Activated CD4-positive, alpha-beta T cell treated with anti-CD3 and anti-CD28 coated beads, Interleukin-2, amount 10 ng/mL, durations not matched to agents 7 days and 5 days (primary cell): ENCODE data around the gene ZZZ3. TPM values are rescaled to one million over a fixed set of nuclear protein-coding genes. Genes with fewer than 3 reads are reported as not detected.
"Not testable (repeated sequence)": the region's sequence is repeated elsewhere in the genome, so short reads cannot be mapped to it uniquely, and the experiment has no call there.

Experiments used
- CTCF ChIA-PET: fragments of 350-600 bp; sonication (Branson Sonifier 250); formaldehyde crosslinking; loops from one replicate; lab custom pipeline; 2021; ENCODE audit warnings: antibody characterized with exemption; lab: Charles Lee
- POLR2A ChIA-PET: fragments of 350-600 bp; sonication (Branson Sonifier 250); formaldehyde crosslinking; loops from one replicate; lab custom pipeline; 2021; ENCODE audit warnings: antibody characterized with exemption; lab: Charles Lee
- DNase-seq: peaks from one replicate; pipeline ENCODE4 v3.0.0-alpha.2; 2020
- H3K27ac Mint-ChIP-seq: one replicate; pipeline ENCODE4 v1.8.0; 2021; ENCODE audit warnings: mild to moderate bottlenecking, moderate library complexity, mixed read lengths
- H3K27me3 Mint-ChIP-seq: one replicate; pipeline ENCODE4 v1.8.0; 2021; ENCODE audit warnings: mixed read lengths
- H3K36me3 Mint-ChIP-seq: one replicate; pipeline ENCODE4 v1.8.0; 2021; ENCODE audit warnings: low read depth, mixed read lengths
- H3K4me1 Mint-ChIP-seq: one replicate; pipeline ENCODE4 v1.8.0; 2021; ENCODE audit warnings: mixed read lengths
- H3K4me3 Mint-ChIP-seq: one replicate; pipeline ENCODE4 v1.8.0; 2021; ENCODE audit warnings: mild to moderate bottlenecking, moderate library complexity, mixed read lengths
- H3K9me3 Mint-ChIP-seq: one replicate; pipeline ENCODE4 v1.8.0; 2021; ENCODE audit warnings: mixed read lengths
- total RNA-seq, 2 experiments: library from RNA; stranded (reverse); gene quantifications; one replicate each; pipeline ENCODE4 v1.2.3, GENCODE V29; 2021

The ZZZ3 gene
- total RNA-seq: 10 to 100 TPM; 34.2 to 39.5 TPM

DNA sequence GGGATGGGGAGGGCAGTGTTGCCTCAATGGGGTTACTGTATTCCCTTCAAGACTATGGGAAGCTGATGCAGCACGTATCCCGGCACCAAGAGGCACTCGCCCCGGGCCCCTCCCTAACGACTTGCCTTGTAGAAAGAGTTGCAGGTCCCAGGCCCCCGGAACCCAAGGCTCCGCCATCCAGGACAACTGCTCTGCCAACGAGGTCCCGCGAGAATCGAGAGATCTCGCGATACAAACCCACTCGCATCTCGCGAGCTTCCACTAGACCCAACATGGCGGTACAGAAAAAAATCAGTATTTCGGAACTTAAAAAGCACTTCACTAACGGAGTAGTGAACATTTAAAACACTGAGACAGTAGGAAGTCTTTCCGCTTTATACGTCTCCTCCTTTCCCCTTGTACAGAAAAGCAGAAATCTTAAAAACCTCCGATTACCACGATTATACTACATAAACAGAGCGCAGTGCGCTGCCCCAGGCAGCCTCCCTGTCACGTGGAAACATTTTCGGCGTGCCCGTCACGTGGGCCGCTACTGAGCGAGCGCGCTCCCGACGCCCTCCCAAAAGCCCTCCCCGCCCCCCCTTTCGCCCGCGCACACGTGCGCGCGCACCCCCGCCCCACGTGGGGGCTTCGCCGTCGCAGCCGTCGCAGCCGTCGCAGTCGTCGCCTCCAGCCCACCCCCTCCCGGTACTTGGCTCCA is at the start of gene ZZZ3:
Gene ZZZ3 (minus strand): TSS at position 199 of the 700 bp plus-strand sequence. CDS start 49,304 bp downstream, outside the sequence.
- peak; percentile 95 for DNase-seq
- H3K9me3 Mint-ChIP-seq: no peaks in the 10 kb centered on the region
- H3K36me3 Mint-ChIP-seq: peaks cover 6% of the 10 kb centered on the region
- ChIA-PET CTCF (interaction anchor here (0.6 to 1.9 kb wide), 16 partner anchors 9 to 432 kb away, joined by 3 to 11 read pairs (median 4); partner anchors contain the start of genes DNAJB4 and MIGA1), POLR2A (interaction anchor here (0.6 kb wide), 1 partner anchor 244 kb away, joined by 3 read pairs; no protein-coding TSS in a partner anchor)
- peak within 1 kb of the TSS; percentile 95 for H3K27ac Mint-ChIP-seq
- H3K4me3 Mint-ChIP-seq: peak within 1 kb of the TSS; percentile 95
- H3K27me3 Mint-ChIP-seq: no peaks in the 10 kb centered on the region
- peaks cover 35% of the 10 kb centered on the region for H3K4me1 Mint-ChIP-seq

DNA sequence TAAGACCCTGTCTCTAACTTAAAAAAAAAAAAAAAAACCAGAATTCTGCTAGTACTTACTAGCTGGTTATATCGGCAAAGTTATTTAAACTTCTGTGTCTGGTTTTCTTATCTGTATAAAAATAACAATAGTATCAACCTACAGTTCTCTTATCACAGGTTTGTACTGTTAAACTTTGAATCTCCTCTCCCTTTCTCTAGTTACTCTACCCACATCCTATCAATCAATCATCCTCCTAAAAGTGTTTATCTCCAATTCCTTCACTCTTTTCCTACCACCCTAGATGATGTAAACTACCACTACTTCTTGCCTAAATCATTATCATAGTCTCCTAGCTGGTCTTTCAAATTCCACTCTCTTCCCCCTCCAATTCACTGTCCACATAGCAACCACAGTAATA is 49.6 kb upstream of the ZZZ3 start:
- Mint-ChIP-seq H3K27me3 (no peaks in the 10 kb centered on the region), H3K4me1 (no peaks in the 10 kb centered on the region), H3K9me3 (no peaks in the 10 kb centered on the region), H3K36me3 (peaks cover 35% of the 10 kb centered on the region), H3K27ac (no peak overlapping the region), H3K4me3 (no peak overlapping the region)
- DNase-seq: no peak
- ChIA-PET POLR2A (no interaction called here), CTCF (interaction anchor here (0.6 to 1.4 kb wide), 2 partner anchors 39 to 353 kb away, joined by 3 to 4 read pairs; no protein-coding TSS in a partner anchor)

DNA sequence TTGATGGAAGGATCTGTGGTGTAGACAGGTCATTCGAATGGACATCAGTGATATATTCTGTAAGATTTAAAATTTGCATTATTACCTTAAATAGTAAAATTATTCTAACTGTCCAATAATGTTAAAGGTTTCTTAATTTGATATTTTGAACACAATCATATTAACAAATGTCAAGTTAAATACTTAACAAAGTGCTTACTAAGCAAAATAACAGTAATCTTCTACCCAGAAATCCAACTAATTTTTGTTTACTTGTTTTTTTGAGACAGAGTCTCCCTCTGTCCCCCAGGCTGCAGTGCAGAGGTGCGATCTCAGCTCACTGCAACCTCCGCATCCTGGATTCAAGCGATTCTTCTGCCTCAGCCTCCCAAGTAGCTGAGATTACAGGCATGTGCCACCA is 43.2 kb upstream of the ZZZ3 start:
- CTCF ChIA-PET: interaction anchor here (0.6 kb wide), 1 partner anchor 14 kb away, joined by 5 read pairs; no protein-coding TSS in a partner anchor
- Mint-ChIP-seq H3K9me3 (no peaks in the 10 kb centered on the region), H3K36me3 (peaks cover 53% of the 10 kb centered on the region), H3K27ac (no peak overlapping the region), H3K27me3 (no peaks in the 10 kb centered on the region), H3K4me3 (no peak overlapping the region), H3K4me1 (no peaks in the 10 kb centered on the region)
- POLR2A ChIA-PET: no interaction called here
- no peak for DNase-seq

DNA sequence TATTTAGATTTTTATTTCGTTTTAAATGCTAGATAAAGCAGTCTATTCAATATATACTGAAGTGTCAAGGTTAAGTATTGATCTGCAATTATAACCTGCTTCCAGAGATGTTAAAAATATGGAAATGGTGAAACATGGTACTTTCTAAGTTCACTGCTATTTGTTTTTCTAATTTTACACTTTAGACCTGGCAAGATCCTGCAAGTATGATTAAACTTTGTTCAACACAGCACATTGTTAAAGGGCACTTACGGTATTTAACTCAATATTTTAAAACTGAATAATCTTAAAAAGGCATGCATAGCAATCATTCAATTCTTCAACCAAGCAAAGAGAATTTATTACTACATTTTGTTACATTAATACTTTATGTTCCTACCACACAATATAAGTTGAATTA is 35.7 kb upstream of the ZZZ3 start:
- POLR2A ChIA-PET: no interaction called here
- Mint-ChIP-seq H3K4me1 (no peaks in the 10 kb centered on the region), H3K27ac (no peak overlapping the region), H3K36me3 (peaks cover 49% of the 10 kb centered on the region), H3K4me3 (no peak overlapping the region), H3K9me3 (no peaks in the 10 kb centered on the region), H3K27me3 (no peaks in the 10 kb centered on the region)
- CTCF ChIA-PET: no interaction called here
- no peak for DNase-seq

DNA sequence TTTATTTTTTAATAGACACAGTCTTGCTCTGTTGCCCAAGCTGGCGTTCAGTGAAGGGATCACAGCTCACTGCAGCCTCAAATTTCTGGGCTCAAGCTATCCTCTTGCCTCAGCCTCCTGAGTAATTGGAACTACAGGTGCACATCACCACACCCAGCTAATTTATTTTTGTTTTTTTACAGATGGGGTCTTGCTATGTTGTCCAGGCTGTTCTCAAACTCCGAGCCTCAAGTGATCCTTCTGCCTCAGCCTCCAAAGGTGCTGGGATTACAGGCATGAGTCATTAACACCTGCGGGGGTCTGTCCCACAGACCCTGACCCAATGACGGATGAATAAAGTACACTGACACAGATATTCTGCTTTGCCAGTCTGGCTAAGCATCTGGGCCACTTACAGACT is 33.6 kb upstream of the ZZZ3 start:
- H3K27me3 Mint-ChIP-seq: no peaks in the 10 kb centered on the region
- no peaks in the 10 kb centered on the region for H3K9me3 Mint-ChIP-seq
- POLR2A ChIA-PET: no interaction called here

DNA sequence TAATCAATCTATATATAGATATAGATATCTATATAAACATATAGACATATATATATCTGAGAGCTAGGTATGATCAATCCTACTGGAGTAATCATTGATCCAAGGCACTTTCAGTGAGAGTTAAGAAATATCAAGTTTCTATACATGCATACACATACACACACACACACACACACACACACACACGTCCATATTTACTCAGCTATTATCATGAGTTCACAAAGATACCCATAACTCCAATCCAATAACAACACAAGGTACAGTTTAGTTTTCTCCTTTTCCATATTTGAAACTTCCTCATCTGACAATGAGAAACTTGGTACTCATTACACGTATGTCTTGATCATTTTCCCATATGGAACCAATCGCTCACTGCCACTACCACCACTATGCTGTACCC is 27.3 kb upstream of the ZZZ3 start:
- Mint-ChIP-seq H3K4me1 (peaks cover 2% of the 10 kb centered on the region), H3K9me3 (no peaks in the 10 kb centered on the region), H3K36me3 (peaks cover 54% of the 10 kb centered on the region), H3K27me3 (no peaks in the 10 kb centered on the region), H3K27ac (no peak overlapping the region), H3K4me3 (no peak overlapping the region)
- CTCF ChIA-PET: no interaction called here
- no peak for DNase-seq
- POLR2A ChIA-PET: no interaction called here

More for the DNA sequence above, 33.6 kb upstream of the ZZZ3 start:
- Mint-ChIP-seq H3K27ac (no peak overlapping the region), H3K4me3 (no peak overlapping the region), H3K4me1 (no peaks in the 10 kb centered on the region), H3K36me3 (peaks cover 41% of the 10 kb centered on the region)
- CTCF ChIA-PET: interaction anchor here (2.0 kb wide), 1 partner anchor 33 kb away, joined by 7 read pairs; no protein-coding TSS in a partner anchor
- DNase-seq: no peak

DNA sequence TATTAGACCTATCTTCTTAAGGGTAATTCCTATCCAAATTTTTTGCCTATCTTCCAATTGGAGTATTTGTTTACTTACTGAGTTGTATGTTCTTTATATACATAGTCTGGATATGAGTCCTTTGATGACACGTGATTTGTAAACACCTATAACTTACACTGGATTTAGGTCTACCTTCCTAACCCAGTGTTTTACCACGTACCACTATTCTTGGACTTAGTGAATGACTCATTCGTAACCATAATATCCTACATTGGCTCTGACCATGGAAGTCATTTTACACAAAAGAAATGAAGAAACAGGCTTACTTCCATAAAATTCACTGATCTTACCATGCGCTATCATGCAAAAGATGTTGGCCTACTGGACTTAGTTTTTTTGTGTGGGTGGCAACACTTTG is 23.9 kb upstream of the ZZZ3 start:
- Mint-ChIP-seq H3K27ac (no peak overlapping the region), H3K4me1 (peaks cover 2% of the 10 kb centered on the region), H3K9me3 (no peaks in the 10 kb centered on the region), H3K27me3 (no peaks in the 10 kb centered on the region), H3K4me3 (no peak overlapping the region), H3K36me3 (peaks cover 39% of the 10 kb centered on the region)
- ChIA-PET POLR2A (no interaction called here), CTCF (interaction anchor here (0.7 kb wide), 1 partner anchor 302 kb away, joined by 3 read pairs; no protein-coding TSS in a partner anchor)
- DNase-seq: no peak

DNA sequence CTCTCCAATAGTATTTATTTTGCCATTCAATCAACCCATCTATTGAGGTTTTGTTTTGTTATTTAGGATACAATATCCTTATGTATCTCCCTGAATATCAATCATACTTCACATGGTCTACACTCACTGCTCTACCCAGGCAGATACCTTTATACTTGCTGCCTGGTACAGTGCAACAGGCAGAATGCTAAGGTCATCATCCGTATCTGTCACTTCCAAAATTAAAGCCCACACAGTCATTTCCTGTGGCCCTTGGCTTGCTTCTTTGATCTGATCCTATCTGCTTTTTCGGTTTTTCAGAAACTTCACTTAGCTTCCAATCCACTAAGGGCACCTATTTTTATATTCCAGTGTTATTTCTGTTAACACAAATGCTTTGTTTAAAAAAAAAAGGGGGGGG is 22.3 kb upstream of the ZZZ3 start:
- POLR2A ChIA-PET: no interaction called here
- CTCF ChIA-PET: interaction anchor here (0.7 kb wide), 1 partner anchor 1508 kb away, joined by 3 read pairs; no protein-coding TSS in a partner anchor
- Mint-ChIP-seq H3K27ac (no peak overlapping the region), H3K4me3 (no peak overlapping the region), H3K27me3 (no peaks in the 10 kb centered on the region), H3K9me3 (peaks cover 1% of the 10 kb centered on the region), H3K36me3 (peaks cover 30% of the 10 kb centered on the region), H3K4me1 (peaks cover 2% of the 10 kb centered on the region)
- DNase-seq: no peak

DNA sequence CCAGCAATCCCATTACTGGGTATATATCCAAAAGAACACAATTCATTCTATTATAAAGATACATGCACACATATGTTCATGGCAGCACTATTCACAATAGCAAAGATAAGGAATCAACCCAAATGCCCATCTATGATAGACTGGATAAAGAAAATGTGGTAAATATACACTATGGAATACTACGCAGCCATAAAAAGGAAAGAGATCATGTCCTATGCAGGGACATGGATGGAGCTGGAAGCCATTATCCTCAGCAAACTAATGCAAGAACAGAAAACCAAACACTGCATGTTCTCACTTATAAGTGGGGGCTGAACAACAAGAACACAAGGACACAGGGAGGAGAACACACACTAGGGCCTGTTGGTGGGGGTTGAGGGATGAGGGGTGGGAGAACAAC is 17.2 kb upstream of the ZZZ3 start:
- POLR2A ChIA-PET, H3K27ac Mint-ChIP-seq, H3K4me1 Mint-ChIP-seq, H3K4me3 Mint-ChIP-seq, DNase-seq, H3K9me3 Mint-ChIP-seq, H3K27me3 Mint-ChIP-seq: not testable (repeated sequence)
- CTCF ChIA-PET: interaction anchor here (1.1 to 1.8 kb wide), 2 partner anchors 17 to 414 kb away, joined by 3 to 4 read pairs; no protein-coding TSS in a partner anchor
- H3K36me3 Mint-ChIP-seq: peaks cover 17% of the 10 kb centered on the region

DNA sequence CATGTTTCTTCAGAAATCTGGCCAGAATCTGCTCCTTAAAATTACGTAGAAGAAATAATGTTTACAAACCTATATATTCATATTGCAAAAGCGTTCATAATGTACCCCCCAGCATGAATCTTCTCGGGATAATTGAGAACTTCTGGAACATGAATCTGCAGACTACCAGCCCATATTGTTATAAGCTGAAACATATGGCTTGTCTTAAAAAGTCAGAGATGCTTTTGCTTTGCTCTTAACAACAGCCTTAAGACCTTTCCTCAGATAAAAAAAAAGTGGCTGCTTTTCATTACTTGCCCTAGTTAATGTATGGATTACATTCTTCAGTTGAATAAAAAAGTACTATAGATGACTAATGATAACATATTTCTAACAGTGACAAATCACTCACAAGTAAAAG is 15.0 kb upstream of the ZZZ3 start:
- ChIA-PET POLR2A (no interaction called here), CTCF (interaction anchor here (1.5 kb wide), 1 partner anchor 14 kb away, joined by 3 read pairs; no protein-coding TSS in a partner anchor)
- Mint-ChIP-seq H3K4me1 (no peaks in the 10 kb centered on the region), H3K27me3 (no peaks in the 10 kb centered on the region), H3K9me3 (peaks cover 4% of the 10 kb centered on the region), H3K27ac (no peak overlapping the region), H3K36me3 (peaks cover 27% of the 10 kb centered on the region), H3K4me3 (no peak overlapping the region)
- no peak for DNase-seq

DNA sequence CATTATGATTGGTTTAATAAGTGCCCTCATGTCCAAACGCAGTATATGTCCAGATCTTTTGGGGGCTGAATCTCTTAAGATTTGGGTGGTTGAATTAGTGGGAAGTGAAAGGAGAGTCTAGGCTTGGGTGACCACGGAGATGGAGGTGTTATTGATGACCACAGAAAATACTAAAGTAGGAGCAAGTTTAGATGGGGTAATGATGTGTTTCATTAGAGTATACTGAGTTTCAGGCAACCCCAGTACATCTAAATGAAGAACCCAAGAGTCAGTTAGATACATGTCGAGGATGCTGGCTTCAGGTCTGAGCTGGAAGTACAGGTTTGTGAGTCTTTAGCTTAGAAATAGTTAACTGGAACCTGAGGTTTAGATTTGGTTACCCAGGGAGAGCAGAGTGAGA is 6.5 kb upstream of the ZZZ3 start:
- Mint-ChIP-seq H3K27ac (no peak overlapping the region), H3K27me3 (no peaks in the 10 kb centered on the region), H3K36me3 (peaks cover 21% of the 10 kb centered on the region), H3K9me3 (no peaks in the 10 kb centered on the region), H3K4me1 (peaks cover 10% of the 10 kb centered on the region), H3K4me3 (no peak overlapping the region)
- no peak for DNase-seq
- ChIA-PET CTCF (no interaction called here), POLR2A (no interaction called here)

DNA sequence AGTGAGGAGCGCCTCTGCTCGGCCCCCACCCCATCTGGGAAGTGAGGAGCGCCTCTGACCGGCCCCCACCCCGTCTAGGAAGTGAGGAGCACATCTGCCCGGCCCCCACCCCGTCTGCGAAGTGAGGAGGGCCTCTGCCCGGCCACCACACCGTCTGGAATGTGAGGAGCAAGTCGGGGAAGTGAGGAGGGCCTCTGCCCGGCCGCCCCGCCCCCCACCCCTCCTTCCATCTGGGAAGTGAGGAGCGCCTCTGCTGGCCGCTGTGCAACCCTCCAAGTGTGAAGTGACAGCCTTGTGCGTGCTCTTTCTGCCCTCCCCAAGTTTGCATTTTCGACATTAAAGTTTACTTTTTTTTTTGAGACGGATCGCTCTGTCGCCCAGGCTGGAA is 5.1 kb upstream of the ZZZ3 start:
- DNase-seq: no peak
- H3K4me1 Mint-ChIP-seq: peaks cover 15% of the 10 kb centered on the region
- POLR2A ChIA-PET: no interaction called here
- no peaks in the 10 kb centered on the region for H3K27me3 Mint-ChIP-seq
- CTCF ChIA-PET: no interaction called here
- peaks cover 14% of the 10 kb centered on the region for H3K36me3 Mint-ChIP-seq
- peak overlapping the region; percentile 71 for H3K27ac Mint-ChIP-seq
- H3K4me3 Mint-ChIP-seq: peak overlapping the region; percentile 58
- no peaks in the 10 kb centered on the region for H3K9me3 Mint-ChIP-seq

DNA sequence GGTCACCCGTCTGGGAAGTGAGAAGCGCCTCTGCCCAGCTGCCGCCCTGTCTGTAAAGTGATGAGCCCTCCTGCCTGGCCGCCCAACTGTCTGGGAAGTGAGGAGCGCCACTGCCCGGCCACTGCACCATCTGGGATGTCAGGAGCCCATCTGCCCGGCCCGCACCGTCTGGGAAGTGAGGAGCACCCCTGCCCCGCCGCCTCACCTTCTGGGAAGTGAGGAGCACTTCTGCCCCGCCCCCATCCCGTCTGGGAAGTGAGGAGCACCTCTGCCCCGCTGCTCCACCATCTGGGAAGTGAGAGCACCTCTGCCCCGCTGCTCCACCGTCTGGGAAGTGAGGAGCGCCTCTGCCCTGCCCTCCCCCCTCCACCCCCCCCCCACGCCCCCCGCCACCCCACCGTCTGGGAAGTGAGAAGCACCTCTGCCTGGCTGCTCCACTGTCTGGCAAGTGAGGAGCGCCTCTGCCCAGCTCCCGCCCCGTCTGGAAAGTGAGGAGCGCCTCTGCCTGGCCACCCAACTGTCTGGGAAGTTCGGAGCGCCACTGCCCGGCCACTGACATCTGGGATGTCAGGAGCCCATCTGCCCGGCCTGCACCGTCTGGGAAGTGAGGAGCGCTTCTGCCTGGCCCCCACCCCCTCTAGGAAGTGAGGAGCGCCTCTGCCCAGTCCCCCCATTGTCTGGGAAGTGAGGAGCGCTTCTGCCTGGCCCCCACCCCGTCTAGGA is 4.5 kb upstream of the ZZZ3 start:
- Mint-ChIP-seq H3K27me3 (no peaks in the 10 kb centered on the region), H3K9me3 (no peaks in the 10 kb centered on the region), H3K36me3 (peaks cover 13% of the 10 kb centered on the region), H3K27ac (peak overlapping the region; percentile 66), H3K4me3 (no peak overlapping the region), H3K4me1 (peaks cover 16% of the 10 kb centered on the region)
- POLR2A ChIA-PET: no interaction called here
- CTCF ChIA-PET: no interaction called here
- DNase-seq: no peak
